Measurements from ENCODE around the gene CELF2. TPM values are rescaled to one million over a fixed set of nuclear protein-coding genes. Genes with fewer than 3 reads are reported as not detected.

CELF2 gene
- total and polyA plus RNA-seq, 2 of the 4 experiments (the other 2 are of a cell fraction) = 3.5 to 6.6 TPM

GRCh38 chr10:11142777-11143176 lies 125.1 kb downstream of the CELF2 start:
- H2AK5ac ChIP-seq (ENCODE audit: low read depth, low read length) = no peak overlapping the region
- 64% methylated on average over 2 of the region's 8 CpGs; no CpG with 5 or more reads in 1 of the 2 experiments for WGBS, 2 experiments (ENCODE audit: extremely low coverage in 2 of 2, insufficient read length in 1 of 2)
- intact Hi-C loops (cut with micrococcal nuclease) (no loop called here), in situ Hi-C loops (cut with MboI; ENCODE audit: low sequenced_read_pairs) (no loop called here), dilution Hi-C loops (cut with HindIII; ENCODE audit: low sequenced_read_pairs, unreplicated experiment) (no loop called here)
- no peaks in the 10 kb centered on the region for H3K27me3 ChIP-seq (ENCODE audit: control insufficient read depth, insufficient read depth, low read length)
- ChIA-PET CTCF (no interaction called here), POLR2A (ENCODE audit: unreplicated experiment) (no interaction called here)
- no peak overlapping the region for H3K14ac ChIP-seq (replicated peaks; ENCODE audit: low read depth, low read length)
- H2BK5ac ChIP-seq (ENCODE audit: low read depth, low read length, poor library complexity, severe bottlenecking) = no peak overlapping the region
- H4K91ac ChIP-seq (ENCODE audit: insufficient read depth, low read depth, low read length) = no peak overlapping the region
- H3K4me1 ChIP-seq (ENCODE audit: control insufficient read depth, insufficient read depth, low read length) = no peaks in the 10 kb centered on the region
- DNase-seq (no peak), ATAC-seq (ENCODE audit: low read depth) (no peak)
- H3K9me1 ChIP-seq (ENCODE audit: insufficient read depth, low read length) = no peaks in the 10 kb centered on the region
- H3K36me3 ChIP-seq (ENCODE audit: control insufficient read depth, insufficient read depth, low read length) = no peaks in the 10 kb centered on the region
- no peak overlapping the region for H3K4ac ChIP-seq (ENCODE audit: low read depth, low read length)
- H2BK120ac ChIP-seq (ENCODE audit: low read depth, low read length) = no peak overlapping the region
- no peak overlapping the region for H2AFZ ChIP-seq (replicated peaks; ENCODE audit: low read length, poor library complexity)
- no peaks in the 10 kb centered on the region for H3K79me1 ChIP-seq (ENCODE audit: low read depth in 1 of 2, low read length in 2 of 2)
- H3K23ac ChIP-seq (ENCODE audit: low read depth, low read length) = no peak overlapping the region
- H2AK9ac ChIP-seq (replicated peaks; ENCODE audit: low read depth, low read length, poor library complexity) = no peak overlapping the region
- BruUV-seq (replicated peaks) = no TSS peak
- H2BK20ac ChIP-seq (ENCODE audit: low read depth, low read length) = no peak overlapping the region
- no peak overlapping the region for H3K56ac ChIP-seq (ENCODE audit: extremely low read depth, insufficient read depth, low read length)
- H4K8ac ChIP-seq (ENCODE audit: low read depth in 2 of 2, low read length in 2 of 2) = no peak overlapping the region
- H3K27ac ChIP-seq (ENCODE audit: insufficient read depth, low read length) = no peak overlapping the region
- H3K18ac ChIP-seq (ENCODE audit: low read depth, low read length) = no peak overlapping the region
- no peak overlapping the region for H3K4me3 ChIP-seq (ENCODE audit: insufficient read depth, low read depth, low read length)
- H3K9me3 ChIP-seq (ENCODE audit: control insufficient read depth, insufficient read depth, low read length) = no peaks in the 10 kb centered on the region
- H2BK15ac ChIP-seq (ENCODE audit: low read depth, low read length) = no peak overlapping the region
- H4K5ac ChIP-seq (ENCODE audit: low read depth, low read length) = no peak overlapping the region
- H3K9ac ChIP-seq (ENCODE audit: low read depth, low read length) = no peak overlapping the region
- TF ChIP-seq CEBPB (IDR thresholded peaks at IDR 0.05; ENCODE audit: low read depth, low read length) = no peak
- no peak overlapping the region for H3K4me2 ChIP-seq (ENCODE audit: low read depth, low read length)
- no peaks in the 10 kb centered on the region for H4K20me1 ChIP-seq (ENCODE audit: insufficient read depth, low read length)
